HG03432 (cell line): Measurements from ENCODE around the gene LFNG.
A peak's percentile ranks its signal among the peaks of the same experiment; 100 is the strongest.

Experiments
- ATAC-seq: cut with Tn5 transposase; IDR thresholded peaks from one replicate; pipeline ENCODE4 v1.9.1; 2021; ENCODE audit warnings: mild to moderate bottlenecking, moderate library complexity; ENCODE audit not compliant: unreplicated experiment

LFNG gene, protein sequence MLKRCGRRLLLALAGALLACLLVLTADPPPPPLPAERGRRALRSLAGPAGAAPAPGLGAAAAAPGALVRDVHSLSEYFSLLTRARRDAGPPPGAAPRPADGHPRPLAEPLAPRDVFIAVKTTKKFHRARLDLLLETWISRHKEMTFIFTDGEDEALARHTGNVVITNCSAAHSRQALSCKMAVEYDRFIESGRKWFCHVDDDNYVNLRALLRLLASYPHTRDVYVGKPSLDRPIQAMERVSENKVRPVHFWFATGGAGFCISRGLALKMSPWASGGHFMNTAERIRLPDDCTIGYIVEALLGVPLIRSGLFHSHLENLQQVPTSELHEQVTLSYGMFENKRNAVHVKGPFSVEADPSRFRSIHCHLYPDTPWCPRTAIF

DNA sequence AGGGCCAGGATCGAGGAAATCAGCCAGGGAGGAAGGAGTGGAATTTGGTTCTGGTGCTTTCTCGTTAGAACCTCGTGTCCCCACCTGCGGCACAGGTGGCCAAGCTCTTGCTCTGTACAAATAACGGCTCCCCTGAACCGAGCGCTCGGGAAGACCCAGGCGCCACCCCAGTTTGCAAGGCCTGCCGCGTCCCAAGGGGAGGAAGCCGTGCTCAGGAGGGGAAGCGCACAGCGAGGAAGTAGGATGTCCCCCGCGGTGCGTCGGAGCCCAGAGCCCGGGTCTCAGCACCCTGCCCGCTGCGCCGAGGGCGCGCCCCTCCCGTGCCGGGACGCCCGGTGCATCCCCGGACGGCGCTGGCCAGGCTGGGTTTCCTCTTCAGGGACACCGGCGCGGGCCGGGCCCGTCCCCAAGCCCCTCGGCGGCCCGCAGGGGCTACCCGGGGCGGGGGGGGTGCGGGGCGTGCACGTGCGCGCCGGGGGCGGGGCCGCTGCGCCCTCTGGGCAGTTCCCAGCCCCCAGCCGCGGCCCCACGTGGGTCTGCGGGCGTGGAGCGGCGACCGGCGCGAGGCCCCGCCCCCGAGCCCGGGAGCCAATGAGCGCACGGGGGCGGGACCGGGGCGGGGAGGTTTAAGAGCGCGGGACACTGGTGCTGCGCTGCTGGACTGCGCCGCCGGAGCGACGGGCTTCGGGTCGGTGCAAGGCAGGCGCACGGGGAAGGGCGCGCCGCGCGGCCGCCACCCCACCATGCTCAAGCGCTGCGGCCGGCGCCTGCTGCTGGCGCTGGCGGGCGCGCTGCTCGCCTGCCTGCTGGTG is at the start of gene LFNG:
Gene LFNG (plus strand): TSS at position 656 of the 812 bp plus-strand sequence. CDS start 88 bp downstream, at position 744.
- peak; percentile 85 for ATAC-seq

DNA sequence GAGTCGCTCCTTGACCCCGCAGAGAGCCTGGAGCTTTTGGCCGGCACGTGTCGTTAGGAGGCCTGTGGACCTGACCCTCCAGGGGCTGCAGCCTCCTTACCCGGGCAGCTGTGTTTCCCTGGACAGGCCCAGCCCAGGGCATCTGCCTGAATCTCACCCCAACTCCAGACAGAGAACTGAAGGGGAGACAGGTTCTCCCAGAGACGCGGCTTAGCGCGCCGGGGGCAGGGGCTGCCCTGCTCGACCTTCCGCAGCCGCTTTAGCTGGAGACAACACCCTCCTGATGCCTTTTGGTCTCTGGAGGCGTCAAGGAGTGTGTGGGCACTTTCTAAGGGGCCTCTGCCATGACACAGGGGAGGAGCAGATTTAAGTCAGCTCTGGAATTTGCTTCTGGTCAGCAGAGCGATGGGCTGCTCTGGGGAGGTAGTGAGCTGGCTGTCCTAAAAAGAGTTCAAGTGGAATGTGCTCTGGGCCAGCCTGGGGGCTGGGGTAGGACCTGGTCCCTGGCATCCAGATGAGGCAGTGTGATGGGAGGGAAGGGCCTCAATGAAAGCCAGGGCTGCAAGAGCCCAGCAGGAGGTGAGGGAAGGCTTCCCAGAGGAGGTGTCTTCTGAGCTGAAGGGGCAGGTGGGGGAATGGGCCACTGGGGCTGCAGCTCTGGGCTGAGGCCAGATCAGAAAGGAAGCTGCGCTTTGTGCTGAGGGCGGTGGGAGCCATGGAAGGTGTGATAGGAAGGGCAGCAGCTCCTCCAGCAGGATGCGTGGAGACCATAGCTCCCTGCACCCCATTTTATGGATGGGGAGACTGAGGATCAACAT is 49.2 kb upstream of the LFNG start:
- no peak for ATAC-seq

GRCh38 chr7:2471022-2471329 is 48.6 kb upstream of the LFNG start:
- ATAC-seq, result no peak

DNA sequence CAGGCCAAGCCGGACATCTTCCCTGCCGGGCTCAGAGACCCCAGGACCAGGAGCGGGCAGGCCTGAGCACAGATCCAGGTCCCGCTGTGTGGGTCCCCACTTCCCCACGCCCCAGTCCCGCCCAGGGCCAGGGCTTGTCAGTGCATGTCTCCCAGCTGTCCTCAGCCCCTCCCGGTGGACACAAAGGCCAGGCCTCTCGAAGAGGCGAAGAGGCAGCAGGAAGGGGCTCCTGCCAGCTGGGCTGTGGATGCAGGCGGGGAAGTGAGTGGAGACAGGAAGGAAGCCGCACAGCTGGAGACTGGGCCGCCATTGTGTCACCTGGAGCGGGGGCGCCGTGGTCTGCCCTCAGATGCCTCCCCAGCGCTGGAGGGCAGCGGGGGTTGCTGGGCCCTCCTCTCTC is 48.2 kb upstream of the LFNG start:
- no peak for ATAC-seq

- ATAC-seq, result no peak
Observed at GRCh38 chr7:2472739-2473138, 46.8 kb upstream of the LFNG start.

GRCh38 chr7:2473496-2474180 is 45.9 kb upstream of the LFNG start:
- no peak for ATAC-seq

- no peak for ATAC-seq
Observed at GRCh38 chr7:2474224-2474623, 45.4 kb upstream of the LFNG start.

GRCh38 chr7:2474813-2475677 is 44.5 kb upstream of the LFNG start:
- ATAC-seq, result no peak

DNA sequence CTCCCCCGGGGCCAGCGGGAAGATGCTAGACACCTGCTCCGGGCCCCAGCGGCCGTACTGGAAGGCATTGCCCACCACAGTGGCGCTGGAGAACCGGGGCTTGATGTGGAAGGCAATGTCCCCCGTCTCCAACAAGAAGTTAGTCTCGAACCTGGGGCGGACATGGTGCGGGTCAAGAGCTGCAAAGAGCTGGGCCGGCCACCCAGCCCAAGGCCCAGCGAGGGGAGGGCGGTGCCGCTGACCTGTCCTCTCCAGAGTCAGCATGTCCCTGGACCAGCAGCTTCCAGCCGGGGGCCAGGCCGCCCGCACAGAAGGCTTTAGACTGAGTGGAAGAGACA is 43.9 kb upstream of the LFNG start:
- ATAC-seq, result no peak

DNA sequence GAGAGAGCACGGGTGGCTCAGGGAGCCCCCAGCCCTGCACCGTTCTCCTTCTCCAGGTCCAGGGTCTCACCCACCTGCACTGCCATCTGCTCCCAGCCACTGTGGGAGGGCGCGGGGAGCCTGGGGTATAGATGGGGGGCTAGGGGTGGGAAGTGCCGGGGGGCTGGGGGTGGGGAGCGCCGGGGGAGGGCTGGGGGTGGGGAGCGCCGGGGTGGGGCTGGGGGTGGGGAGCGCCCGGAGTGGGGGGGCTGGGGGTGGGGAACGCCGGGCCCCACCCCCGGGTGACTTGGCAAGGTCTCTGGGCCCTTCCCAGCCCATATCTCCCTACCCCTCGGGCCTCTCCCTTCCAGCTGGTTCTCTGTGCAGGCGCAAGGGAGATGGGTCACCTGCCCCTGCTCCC is 43.3 kb upstream of the LFNG start, which contains the start of gene GRIFIN:
Gene GRIFIN (minus strand): TSS at position 101 of the 400 bp plus-strand sequence. CDS start 15 bp downstream, at position 86.
- no peak for ATAC-seq

GRCh38 chr7:2476776-2477446 is 42.7 kb upstream of the LFNG start:
- ATAC-seq, result no peak

GRCh38 chr7:2477447-2478398 is 41.9 kb upstream of the LFNG start:
- peak; percentile 68 for ATAC-seq

GRCh38 chr7:2478399-2478785 is 41.2 kb upstream of the LFNG start:
- no peak for ATAC-seq

- ATAC-seq, result no peak
Observed at GRCh38 chr7:2478800-2479199, 40.8 kb upstream of the LFNG start.

DNA sequence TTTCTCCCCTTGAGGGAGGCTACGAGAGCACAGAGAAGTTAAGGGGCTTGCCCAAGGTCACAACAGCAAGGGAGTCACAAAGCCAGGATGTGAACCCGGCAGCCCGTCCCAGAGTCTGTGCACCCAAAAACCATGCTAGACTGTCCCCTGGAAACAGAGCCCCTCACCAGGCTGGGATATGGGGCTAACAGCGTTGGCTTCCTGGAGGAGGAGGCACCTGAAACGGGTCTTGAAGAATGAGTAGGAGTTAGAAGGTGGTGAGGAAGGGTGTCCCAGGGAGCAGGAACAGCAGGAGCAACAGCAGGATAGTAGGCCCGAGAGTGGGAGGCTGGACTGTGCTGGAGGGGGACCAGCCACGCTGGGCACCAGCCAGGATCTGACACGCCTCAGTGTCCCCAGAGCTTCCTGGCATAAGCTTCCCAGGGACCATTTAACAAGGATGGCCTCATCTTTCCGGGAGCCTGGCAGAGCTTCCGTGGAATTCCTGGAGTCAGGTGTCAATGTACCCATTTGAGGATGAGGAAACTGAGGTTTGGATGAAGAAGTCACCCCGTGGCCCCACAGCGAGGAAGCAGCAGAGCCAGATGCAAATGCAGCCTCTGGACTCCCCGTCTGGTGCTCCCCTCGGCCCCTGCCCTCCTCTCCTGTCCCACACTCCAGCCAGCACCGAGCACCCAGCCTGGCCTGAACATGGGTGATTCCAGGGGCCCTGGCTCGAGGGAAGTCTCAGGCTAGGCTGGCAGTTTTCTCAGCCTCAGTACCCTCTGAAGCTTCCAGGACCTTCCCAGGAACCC is 40.1 kb upstream of the LFNG start:
- ATAC-seq, result no peak

GRCh38 chr7:2480070-2480408 is 39.5 kb upstream of the LFNG start:
- no peak for ATAC-seq

DNA sequence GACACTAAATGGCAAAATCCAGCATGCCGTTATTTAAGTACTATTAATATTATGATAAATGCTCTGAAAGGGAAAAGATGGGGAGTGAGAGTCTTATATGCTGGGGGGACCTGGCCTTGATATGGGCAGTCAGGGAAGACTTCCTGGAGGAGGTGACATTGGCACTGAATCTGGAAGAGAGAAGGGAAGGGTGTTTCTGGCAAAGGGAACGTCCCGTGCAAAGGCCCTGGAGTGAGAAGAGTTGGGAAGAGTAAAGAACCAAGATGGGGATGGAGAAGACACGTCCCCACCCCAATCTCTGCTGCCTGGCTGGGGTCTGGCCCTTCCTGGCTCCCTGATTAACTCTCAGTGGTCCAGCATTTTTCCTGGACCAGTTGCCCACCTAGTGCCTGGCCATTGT is 38.4 kb upstream of the LFNG start:
- ATAC-seq, result no peak
